ENCODE data around the gene GRM8.

The GRM8 gene

GRCh38 chr7:127270093-127270492, 17.4 kb upstream of the GRM8 start (continued):
- no peak for TF ChIP-seq ZNF600 (tag by site-specific recombination; IDR thresholded peaks at IDR 0.05)
- no peak for TF ChIP-seq ZNF280D (tag by site-specific recombination; IDR thresholded peaks at IDR 0.05)
- no peak for TF ChIP-seq PRDM1 (tag by site-specific recombination; IDR thresholded peaks at IDR 0.05)
- TF ChIP-seq GLI4 (tag by site-specific recombination; IDR thresholded peaks at IDR 0.05): no peak
- TF ChIP-seq ZNF48 (tag by site-specific recombination; IDR thresholded peaks at IDR 0.05): no peak
- TF ChIP-seq ZFHX2 (tag by site-specific recombination; conservative IDR thresholded peaks at IDR 0.05): no peak

- H3K4me3 ChIP-seq (ENCODE audit: low read depth, low read length): no peak overlapping the region
- TF ChIP-seq ATF2 (tag by site-specific recombination; IDR thresholded peaks at IDR 0.05; ENCODE audit: low read depth) (no peak), SP3 (tag by site-specific recombination; IDR thresholded peaks at IDR 0.05) (no peak)
Measured at GRCh38 chr7:127266047-127266446, 13.3 kb upstream of the GRM8 start.

GRCh38 chr7:127264219-127264618, 11.5 kb upstream of the GRM8 start:
- no peaks in the 10 kb centered on the region for H3K36me3 ChIP-seq (ENCODE audit: control insufficient read depth in 2 of 2, insufficient read depth in 1 of 2, low read length in 2 of 2)
- no peak overlapping the region for H3K27ac ChIP-seq (ENCODE audit: extremely low read depth, low read depth, low read length)
- ChIA-PET POLR2A (no interaction called here), CTCF (interaction anchor here (0.5 kb wide), 1 partner anchor 95 kb away, joined by 3 read pairs; no protein-coding TSS in a partner anchor)
- no peak for TF ChIP-seq FEZF1 (tag by site-specific recombination; IDR thresholded peaks at IDR 0.05)
- no peak for TF ChIP-seq ZNF624 (tag by site-specific recombination; IDR thresholded peaks at IDR 0.05)
- TF ChIP-seq ZNF362 (tag by site-specific recombination; IDR thresholded peaks at IDR 0.05): no peak
- no peak for TF ChIP-seq ZNF280C (tag by site-specific recombination; IDR thresholded peaks at IDR 0.05)
- no peak for TF ChIP-seq INSM2 (tag by site-specific recombination; IDR thresholded peaks at IDR 0.05)
- TF ChIP-seq ZNF610 (tag by site-specific recombination; IDR thresholded peaks at IDR 0.05; ENCODE audit: borderline replicate concordance): no peak
- TF ChIP-seq ZNF792 (tag by site-specific recombination; IDR thresholded peaks at IDR 0.05): no peak
- TF ChIP-seq ZNF174 (tag by site-specific recombination; IDR thresholded peaks at IDR 0.05): no peak
- TF ChIP-seq ZNF416 (tag by site-specific recombination; IDR thresholded peaks at IDR 0.05): no peak
- no peak for TF ChIP-seq ZNF529 (tag by site-specific recombination; IDR thresholded peaks at IDR 0.05; ENCODE audit: insufficient replicate concordance)
- TF ChIP-seq MYNN (tag by site-specific recombination; IDR thresholded peaks at IDR 0.05; ENCODE audit: borderline replicate concordance): no peak
- TF ChIP-seq ZBTB17 (tag by site-specific recombination; IDR thresholded peaks at IDR 0.05): no peak
- no peak for TF ChIP-seq HIC1 (tag by site-specific recombination; IDR thresholded peaks at IDR 0.05)
- no peak overlapping the region for H3K4me3 ChIP-seq (ENCODE audit: low read depth, low read length)
- no peaks in the 10 kb centered on the region for H3K4me1 ChIP-seq (ENCODE audit: control insufficient read depth, insufficient read depth, low read length)
- H3K9me3 ChIP-seq (ENCODE audit: control insufficient read depth, insufficient read depth, low read depth, low read length): no peaks in the 10 kb centered on the region

More at GRCh38 chr7:127266047-127266446, 13.3 kb upstream of the GRM8 start:
- Histone ChIP-seq H3K36me3 (ENCODE audit: control insufficient read depth in 2 of 2, insufficient read depth in 1 of 2, low read length in 2 of 2) (no peaks in the 10 kb centered on the region), H3K27ac (ENCODE audit: extremely low read depth, low read depth, low read length) (no peak overlapping the region), H3K4me1 (ENCODE audit: control insufficient read depth, insufficient read depth, low read length) (no peaks in the 10 kb centered on the region), H3K9me3 (ENCODE audit: control insufficient read depth, insufficient read depth, low read depth, low read length) (no peaks in the 10 kb centered on the region)
- POLR2A ChIA-PET: no interaction called here
- CTCF ChIA-PET: no interaction called here
